Neural cell (in vitro differentiated cells): ENCODE measurements around the gene AGBL1. TPM values are rescaled to one million over a fixed set of nuclear protein-coding genes. Genes with fewer than 3 reads are reported as not detected.

Experiments
- H2AFZ ChIP-seq: fragments of 200-600, 300-800 bp; sonication (generic), shearing (Covaris generic); 2 replicates; pipeline ENCODE4 v1.6.0; 2014; ENCODE audit warnings: low read depth, mild to moderate bottlenecking, antibody characterized with exemption, low read length, moderate library complexity
- H3F3A ChIP-seq: fragments of 200-600 bp; shearing (Covaris generic); 2 replicates; pipeline ENCODE4 v1.6.1; 2016; ENCODE audit warnings: mild to moderate bottlenecking, moderate library complexity, mixed read lengths, antibody characterized with exemption, low read length; ENCODE audit not compliant: insufficient read depth, poor library complexity, severe bottlenecking
- H3K27ac ChIP-seq: fragments of 200-600, 300-800 bp; sonication (generic), shearing (Covaris generic); 2 replicates; pipeline ENCODE4 v1.5.1; 2014; ENCODE audit warnings: mild to moderate bottlenecking, low read length, moderate library complexity
- H3K27me3 ChIP-seq: fragments of 300-800, 200-600 bp; sonication (generic), shearing (Covaris generic); 2 replicates; pipeline ENCODE4 v1.6.0; 2014; ENCODE audit warnings: mild to moderate bottlenecking, low read depth, low read length, moderate library complexity; ENCODE audit not compliant: insufficient read depth
- H3K36me3 ChIP-seq: fragments of 300-800, 200-600 bp; sonication (generic), shearing (Covaris generic); 2 replicates; pipeline ENCODE4 v1.5.1; 2014; ENCODE audit warnings: mild to moderate bottlenecking, antibody characterized with exemption, low read length, moderate library complexity; ENCODE audit not compliant: insufficient read depth
- H3K4me2 ChIP-seq: fragments of 300-800, 200-600 bp; sonication (generic), shearing (Covaris generic); 2 replicates; pipeline ENCODE4 v1.6.0; 2014; ENCODE audit warnings: mild to moderate bottlenecking, low read length
- H3K4me3 ChIP-seq: fragments of 300-800, 200-600 bp; sonication (generic), shearing (Covaris generic); 2 replicates; pipeline ENCODE4 v1.5.1; 2014; ENCODE audit warnings: mild to moderate bottlenecking, low read length, moderate library complexity
- H3K79me2 ChIP-seq: fragments of 200-600 bp; shearing (Covaris generic); replicated peaks from 2 replicates; pipeline ENCODE4 v1.6.0; 2014; ENCODE audit warnings: mild to moderate bottlenecking, low read length, moderate library complexity; ENCODE audit not compliant: insufficient read depth
- H3K9ac ChIP-seq: fragments of 300-800, 200-600 bp; sonication (generic), shearing (Covaris generic); 2 replicates; pipeline ENCODE4 v1.6.1; 2016; ENCODE audit warnings: mild to moderate bottlenecking, low read length, mixed read lengths
- H3K9me2 ChIP-seq: fragments of 200-600 bp; shearing (Covaris generic); 2 replicates; pipeline ENCODE4 v1.6.1; 2016; ENCODE audit warnings: mild to moderate bottlenecking, low read length, mixed read lengths; ENCODE audit not compliant: insufficient read depth
- H3K9me3 ChIP-seq: fragments of 200-600, 300-800 bp; sonication (generic), shearing (Covaris generic); 2 replicates; pipeline ENCODE4 v1.6.1; 2016; ENCODE audit warnings: mild to moderate bottlenecking, mixed run types, low read length, moderate library complexity, mixed read lengths
- H4K20me1 ChIP-seq: fragments of 200-600 bp; shearing (Covaris generic); 2 replicates; pipeline ENCODE4 v1.6.1; 2016; ENCODE audit warnings: mild to moderate bottlenecking, mixed run types; ENCODE audit not compliant: insufficient read depth
- CTCF ChIP-seq: fragments of 450-650 bp; IDR thresholded peaks from 2 replicates; pipeline ENCODE4 v1.5.1; 2014; ENCODE audit warnings: antibody characterized with exemption, mild to moderate bottlenecking, moderate library complexity; ENCODE audit not compliant: poor library complexity, severe bottlenecking
- EP300 ChIP-seq: fragments of 450-650 bp; conservative IDR thresholded peaks from 2 replicates; pipeline ENCODE4 v1.6.1; 2014; ENCODE audit warnings: antibody characterized with exemption, mild to moderate bottlenecking, moderate library complexity; ENCODE audit not compliant: poor library complexity, severe bottlenecking
- EZH2 ChIP-seq: fragments of 200-600, 300-800 bp; shearing (Covaris generic), sonication (generic); IDR thresholded peaks from 2 replicates; pipeline ENCODE4 v1.6.1; 2014; ENCODE audit warnings: antibody characterized with exemption, low read length, borderline replicate concordance, mild to moderate bottlenecking; ENCODE audit not compliant: insufficient read depth, poor library complexity, severe bottlenecking
- MXI1 ChIP-seq: fragments of 450-650 bp; conservative IDR thresholded peaks from 2 replicates; pipeline ENCODE4 v1.6.1; 2014; ENCODE audit warnings: antibody characterized with exemption, mild to moderate bottlenecking; ENCODE audit not compliant: poor library complexity, severe bottlenecking
- POLR2AphosphoS5 ChIP-seq: IDR thresholded peaks from 2 replicates; pipeline ENCODE4 v1.6.1; 2012
- RAD21 ChIP-seq: fragments of 450-650 bp; conservative IDR thresholded peaks from 2 replicates; pipeline ENCODE4 v1.6.1; 2014; ENCODE audit warnings: antibody characterized with exemption, mild to moderate bottlenecking, moderate library complexity
- REST ChIP-seq: IDR thresholded peaks from 2 replicates; pipeline ENCODE4 v1.6.1; 2012; ENCODE audit warnings: borderline replicate concordance
- SMC3 ChIP-seq: fragments of 450-650 bp; conservative IDR thresholded peaks from 2 replicates; pipeline ENCODE4 v1.6.1; 2014; ENCODE audit warnings: antibody characterized with exemption, mild to moderate bottlenecking, moderate library complexity; ENCODE audit not compliant: poor library complexity
- TAF1 ChIP-seq: IDR thresholded peaks from 2 replicates; pipeline ENCODE4 v1.6.1; 2012; ENCODE audit warnings: low read depth
- polyA plus RNA-seq: library from polyadenylated mRNA; depleted of rRNA; stranded (reverse); fragments of >200 nt; gene quantifications from 2 replicates; pipeline ENCODE4 v1.2.3, GENCODE V29; 2014

AGBL1 gene
- polyA plus RNA-seq, 1 donor from 2014 or later, result 0.12 TPM

- Histone ChIP-seq H3K4me2 (no peak overlapping the region), H3K4me3 (no peak overlapping the region), H3K9ac (no peak overlapping the region), H3K9me2 (no peaks in the 10 kb centered on the region), H3K27ac (no peak overlapping the region), H3K9me3 (no peaks in the 10 kb centered on the region), H3F3A (no peaks in the 10 kb centered on the region), H3K27me3 (no peaks in the 10 kb centered on the region), H2AFZ (no peak overlapping the region), H3K36me3 (no peaks in the 10 kb centered on the region), H4K20me1 (no peaks in the 10 kb centered on the region), H3K79me2 (no peaks in the 10 kb centered on the region)
- TF ChIP-seq TAF1 (no peak), EP300 (no peak), CTCF (no peak), MXI1 (no peak), REST (no peak), RAD21 (no peak), SMC3 (no peak), POLR2AphosphoS5 (no peak), EZH2 (no peak)
Observed at GRCh38 chr15:86375733-86376280, 296.1 kb downstream of the AGBL1 start.

DNA sequence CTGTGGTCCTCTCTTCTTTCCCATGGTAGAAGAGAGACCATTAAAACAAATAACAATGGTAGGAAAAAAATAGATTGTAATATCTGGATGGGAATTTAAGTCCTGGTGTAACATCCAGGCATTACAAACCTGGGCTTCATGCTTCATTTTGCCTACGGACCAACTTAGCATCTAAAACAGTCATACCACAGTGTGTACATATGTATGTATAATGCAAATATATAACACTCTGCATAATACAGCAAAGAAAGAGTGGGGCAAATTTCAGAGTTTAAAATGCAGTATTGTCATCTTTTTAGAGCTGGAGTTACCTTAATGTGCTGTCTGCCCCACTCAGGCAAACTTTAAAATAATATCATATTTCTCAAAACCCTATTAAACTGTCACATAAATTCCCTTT, 298.2 kb downstream of the AGBL1 start:
- H3K9me2 ChIP-seq, result no peaks in the 10 kb centered on the region
- no peak overlapping the region for H3K27ac ChIP-seq
- H2AFZ ChIP-seq, result no peak overlapping the region
- H3K79me2 ChIP-seq, result no peaks in the 10 kb centered on the region
- TF ChIP-seq REST, result no peak
- no peak for TF ChIP-seq CTCF
- no peak for TF ChIP-seq EZH2
- TF ChIP-seq SMC3, result no peak
- TF ChIP-seq POLR2AphosphoS5, result no peak
- TF ChIP-seq RAD21, result no peak
- TF ChIP-seq TAF1, result no peak
- no peak for TF ChIP-seq MXI1
- no peak for TF ChIP-seq EP300
- H3K4me3 ChIP-seq, result no peak overlapping the region
- no peaks in the 10 kb centered on the region for H3F3A ChIP-seq
- no peak overlapping the region for H3K4me2 ChIP-seq
- H4K20me1 ChIP-seq, result no peaks in the 10 kb centered on the region
- no peaks in the 10 kb centered on the region for H3K9me3 ChIP-seq
- H3K9ac ChIP-seq, result no peak overlapping the region
- H3K36me3 ChIP-seq, result no peaks in the 10 kb centered on the region
- no peaks in the 10 kb centered on the region for H3K27me3 ChIP-seq
